Keratinocyte (primary cell): ENCODE measurements around the gene CCDC88B. TPM values are rescaled to one million over a fixed set of nuclear protein-coding genes. Genes with fewer than 3 reads are reported as not detected.
A peak's percentile ranks its signal among the peaks of the same experiment; 100 is the strongest.

ENCODE experiments used
- DNase-seq: peaks from one replicate; pipeline ENCODE4 v3.0.0-alpha.2; 2011; ENCODE audit warnings: low read depth, missing footprints, low spot score
- FAIRE-seq: peaks from 2 replicates; lab custom pipeline; 2011; peaks lifted over from hg19 to GRCh38; lab: Jason Lieb, UNC
- H2AFZ ChIP-seq: 2 replicates; pipeline ENCODE4 v1.6.0; 2012; ENCODE audit warnings: low read length, control low read depth, inconsistent platforms; ENCODE audit not compliant: control insufficient read depth
- H3K27ac ChIP-seq: 2 replicates; pipeline ENCODE4 v1.5.1; 2011; ENCODE audit warnings: low read length; ENCODE audit not compliant: control insufficient read depth, insufficient read depth
- H3K27me3 ChIP-seq: 3 replicates; pipeline ENCODE4 v1.6.0; 2011; ENCODE audit warnings: low read length; ENCODE audit not compliant: control insufficient read depth, insufficient read depth; ENCODE audit errors: extremely low read depth
- H3K36me3 ChIP-seq, 2 experiments: 2 replicates in 1 of 2; 3 replicates in 1 of 2; pipeline ENCODE4 v1.5.1; 2011; ENCODE audit warnings: low read length in 2 of 2, mild to moderate bottlenecking in 1 of 2; ENCODE audit not compliant: control insufficient read depth in 2 of 2, insufficient read depth in 2 of 2; ENCODE audit errors: extremely low read depth in 1 of 2
- H3K4me1 ChIP-seq: 3 replicates; pipeline ENCODE4 v1.5.1; 2011; ENCODE audit warnings: low read length; ENCODE audit not compliant: control insufficient read depth, insufficient read depth; ENCODE audit errors: extremely low read depth
- H3K4me2 ChIP-seq: 3 replicates; pipeline ENCODE4 v1.6.0; 2011; ENCODE audit warnings: low read depth, low read length; ENCODE audit not compliant: control insufficient read depth, insufficient read depth; ENCODE audit errors: extremely low read depth
- H3K4me3 ChIP-seq, 3 experiments: fragments of 200-600 bp in 1 of 3; sonication (generic) in 1 of 3; 2 replicates in 2 of 3; 3 replicates in 1 of 3; pipeline ENCODE4 v1.5.1; 2011 to 2016; ENCODE audit warnings: low read length in 3 of 3, mild to moderate bottlenecking in 3 of 3, control low read depth in 2 of 3, inconsistent platforms in 1 of 3, low read depth in 1 of 3, mixed read lengths in 1 of 3, mixed run types in 1 of 3, moderate library complexity in 1 of 3; ENCODE audit not compliant: control insufficient read depth in 2 of 3, insufficient read depth in 2 of 3; ENCODE audit errors: extremely low read depth in 1 of 3
- H3K79me2 ChIP-seq: 2 replicates; pipeline ENCODE4 v1.6.0; 2012; ENCODE audit warnings: low read length; ENCODE audit not compliant: control insufficient read depth, insufficient read depth
- H3K9ac ChIP-seq: 3 replicates; pipeline ENCODE4 v1.6.0; 2011; ENCODE audit warnings: low read length; ENCODE audit not compliant: control insufficient read depth, insufficient read depth; ENCODE audit errors: extremely low read depth
- H3K9me1 ChIP-seq: 3 replicates; pipeline ENCODE4 v1.6.0; 2011; ENCODE audit warnings: low read length; ENCODE audit not compliant: control insufficient read depth, insufficient read depth; ENCODE audit errors: extremely low read depth
- H3K9me3 ChIP-seq: 2 replicates; pipeline ENCODE4 v1.5.1; 2012; ENCODE audit warnings: low read depth, low read length; ENCODE audit not compliant: control insufficient read depth
- H4K20me1 ChIP-seq: 3 replicates; pipeline ENCODE4 v1.6.0; 2011; ENCODE audit warnings: low read length; ENCODE audit not compliant: control insufficient read depth, insufficient read depth; ENCODE audit errors: extremely low read depth
- CTCF ChIP-seq, 3 experiments: IDR thresholded peaks in 1 of 3; conservative IDR thresholded peaks in 1 of 3; optimal IDR thresholded peaks in 1 of 3; 2 replicates in 2 of 3; 3 replicates in 1 of 3; pipeline versions ENCODE3 to v1.5.1; 2011; ENCODE audit warnings: low read length in 3 of 3, mild to moderate bottlenecking in 3 of 3, moderate library complexity in 2 of 3, control low read depth in 1 of 3, inconsistent platforms in 1 of 3; ENCODE audit not compliant: insufficient read depth in 2 of 3; ENCODE audit errors: extremely low read depth in 1 of 3
- EZH2 ChIP-seq: IDR thresholded peaks from one replicate; pipeline ENCODE4 v1.6.1; 2012; ENCODE audit warnings: inconsistent platforms, mild to moderate bottlenecking, low read length, moderate library complexity
- dilution Hi-C: fragments of 300-500 bp; cut with MboI; formaldehyde crosslinking; loops from one replicate; pipeline ENCODE4 v1.7.0; 2020; ENCODE audit warnings: low sequenced_read_pairs; ENCODE audit not compliant: extremely low pct_ligation_motif_present
- polyA plus RNA-seq, 5 experiments: library from polyadenylated mRNA; depleted of rRNA in 3 of 5; stranded (reverse) in 3 of 5; stranded (forward) in 1 of 5; unstranded in 1 of 5; fragments of >200 nt; gene quantifications; 1 replicate in 1 of 5; 2 replicates in 3 of 5; 3 replicates in 1 of 5; pipeline versions ENCODE4 v1.2.1 to v1.2.3, GENCODE V29; 2011 to 2012; ENCODE audit warnings: missing spikeins in 2 of 5, low read depth in 1 of 5, low replicate concordance in 1 of 5

CCDC88B gene
- polyA plus RNA-seq, 1 donor (not counting 4 experiments of a cell fraction or from before 2014, with no cell fraction given): 3.7 TPM

- dilution Hi-C loops: no loop called here
- peaks cover 62% of the 10 kb centered on the region for H3K4me1 ChIP-seq
- FAIRE-seq (peak; percentile 94), DNase-seq (no peak)
- peaks cover 21% of the 10 kb centered on the region for H3K79me2 ChIP-seq
- TF ChIP-seq EZH2 (no peak), CTCF (optimal IDR thresholded peaks at IDR 0.05 in 1 of 3, IDR thresholded peaks at IDR 0.05 in 1 of 3, conservative IDR thresholded peaks at IDR 0.05 in 1 of 3; ENCODE audit: extremely low read depth in 1 of 3, insufficient read depth in 2 of 3, low read length in 3 of 3) (no peak)
- H3K9me3 ChIP-seq: no peaks in the 10 kb centered on the region
- no peak overlapping the region for H2AFZ ChIP-seq
- peak overlapping the region; percentile 85 for H3K27ac ChIP-seq
- peaks cover 19 to 21% of the 10 kb centered on the region in 2 experiments for H3K36me3 ChIP-seq
- no peaks in the 10 kb centered on the region for H3K27me3 ChIP-seq
- peak overlapping the region; percentile 35 for H3K4me2 ChIP-seq
- H4K20me1 ChIP-seq: no peaks in the 10 kb centered on the region
- peak overlapping the region; percentile 69 for H3K9ac ChIP-seq
- H3K4me3 ChIP-seq: peak overlapping the region in 1 of 3 experiments; percentile 4
- H3K9me1 ChIP-seq: peaks cover 2% of the 10 kb centered on the region
These were observed 18.5 kb upstream of the CCDC88B start for GRCh38 chr11:64321533-64321932.

- no peak for DNase-seq
- no peak overlapping the region for H3K27ac ChIP-seq
- peaks cover 21% of the 10 kb centered on the region for H3K79me2 ChIP-seq
- H3K9me1 ChIP-seq: peaks cover 2% of the 10 kb centered on the region
- H3K4me2 ChIP-seq: no peak overlapping the region
- H3K9me3 ChIP-seq: no peaks in the 10 kb centered on the region
- dilution Hi-C loops: no loop called here
- no peak overlapping the region for H2AFZ ChIP-seq
- H3K27me3 ChIP-seq: no peaks in the 10 kb centered on the region
- H3K36me3 ChIP-seq: peaks cover 19 to 21% of the 10 kb centered on the region in 2 experiments
- no peak for FAIRE-seq
- peaks cover 62% of the 10 kb centered on the region for H3K4me1 ChIP-seq
- H4K20me1 ChIP-seq: no peaks in the 10 kb centered on the region
- no peak for TF ChIP-seq CTCF (optimal IDR thresholded peaks at IDR 0.05 in 1 of 3, IDR thresholded peaks at IDR 0.05 in 1 of 3, conservative IDR thresholded peaks at IDR 0.05 in 1 of 3; ENCODE audit: extremely low read depth in 1 of 3, insufficient read depth in 2 of 3, low read length in 3 of 3)
- no peak overlapping the region for H3K9ac ChIP-seq
- H3K4me3 ChIP-seq: no peak overlapping the region
These were observed 17.1 kb upstream of the CCDC88B start for GRCh38 chr11:64322925-64323260.
